ENCODE results near the gene MOGAT2. TPM values are rescaled to one million over a fixed set of nuclear protein-coding genes. Genes with fewer than 3 reads are reported as not detected.
"Not testable (repeated sequence)": the region's sequence is repeated elsewhere in the genome, so short reads cannot be mapped to it uniquely, and the experiment has no call there.

MOGAT2 gene
- total RNA-seq, 4 donors from 2014 or later = 3.5 to 12.4 (median 4.9) TPM

GRCh38 chr11:75743711-75744563, 26.3 kb downstream of the MOGAT2 start:
- Histone ChIP-seq H3K4me1 (peaks cover 10% of the 10 kb centered on the region), H3K36me3 (no peaks in the 10 kb centered on the region), H3K4me3 (no peak overlapping the region), H3K9me3 (no peaks in the 10 kb centered on the region), H3K27ac (no peak overlapping the region), H3K27me3 (no peaks in the 10 kb centered on the region)
- no peak for DNase-seq (ENCODE audit: low spot score in 2 of 2)
- TF ChIP-seq POLR2AphosphoS5 (IDR thresholded peaks at IDR 0.05) = no peak
- no peak for TF ChIP-seq POLR2A (IDR thresholded peaks at IDR 0.05)
- TF ChIP-seq EP300 (IDR thresholded peaks at IDR 0.05) = no peak
- TF ChIP-seq, protein P1, sequence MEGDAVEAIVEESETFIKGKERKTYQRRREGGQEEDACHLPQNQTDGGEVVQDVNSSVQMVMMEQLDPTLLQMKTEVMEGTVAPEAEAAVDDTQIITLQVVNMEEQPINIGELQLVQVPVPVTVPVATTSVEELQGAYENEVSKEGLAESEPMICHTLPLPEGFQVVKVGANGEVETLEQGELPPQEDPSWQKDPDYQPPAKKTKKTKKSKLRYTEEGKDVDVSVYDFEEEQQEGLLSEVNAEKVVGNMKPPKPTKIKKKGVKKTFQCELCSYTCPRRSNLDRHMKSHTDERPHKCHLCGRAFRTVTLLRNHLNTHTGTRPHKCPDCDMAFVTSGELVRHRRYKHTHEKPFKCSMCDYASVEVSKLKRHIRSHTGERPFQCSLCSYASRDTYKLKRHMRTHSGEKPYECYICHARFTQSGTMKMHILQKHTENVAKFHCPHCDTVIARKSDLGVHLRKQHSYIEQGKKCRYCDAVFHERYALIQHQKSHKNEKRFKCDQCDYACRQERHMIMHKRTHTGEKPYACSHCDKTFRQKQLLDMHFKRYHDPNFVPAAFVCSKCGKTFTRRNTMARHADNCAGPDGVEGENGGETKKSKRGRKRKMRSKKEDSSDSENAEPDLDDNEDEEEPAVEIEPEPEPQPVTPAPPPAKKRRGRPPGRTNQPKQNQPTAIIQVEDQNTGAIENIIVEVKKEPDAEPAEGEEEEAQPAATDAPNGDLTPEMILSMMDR (IDR thresholded peaks at IDR 0.05) = no peak
- 33% methylated on average over 3 of the region's 9 CpGs for WGBS

- Histone ChIP-seq H3K36me3 (no peaks in the 10 kb centered on the region), H3K27ac (no peak overlapping the region), H3K4me3 (no peak overlapping the region), H3K9me3 (no peaks in the 10 kb centered on the region), H3K27me3 (no peaks in the 10 kb centered on the region), H3K4me1 (peaks cover 10% of the 10 kb centered on the region)
- no peak for DNase-seq (ENCODE audit: low spot score in 2 of 2)
- WGBS = 81% methylated on average over 5 of the region's 5 CpGs
- TF ChIP-seq POLR2AphosphoS5 (IDR thresholded peaks at IDR 0.05) (no peak), EP300 (IDR thresholded peaks at IDR 0.05) (no peak), POLR2A (IDR thresholded peaks at IDR 0.05) (no peak)
- TF ChIP-seq, protein P1 (IDR thresholded peaks at IDR 0.05) = no peak
Observed at GRCh38 chr11:75745807-75746206, 28.2 kb downstream of the MOGAT2 start.

DNA sequence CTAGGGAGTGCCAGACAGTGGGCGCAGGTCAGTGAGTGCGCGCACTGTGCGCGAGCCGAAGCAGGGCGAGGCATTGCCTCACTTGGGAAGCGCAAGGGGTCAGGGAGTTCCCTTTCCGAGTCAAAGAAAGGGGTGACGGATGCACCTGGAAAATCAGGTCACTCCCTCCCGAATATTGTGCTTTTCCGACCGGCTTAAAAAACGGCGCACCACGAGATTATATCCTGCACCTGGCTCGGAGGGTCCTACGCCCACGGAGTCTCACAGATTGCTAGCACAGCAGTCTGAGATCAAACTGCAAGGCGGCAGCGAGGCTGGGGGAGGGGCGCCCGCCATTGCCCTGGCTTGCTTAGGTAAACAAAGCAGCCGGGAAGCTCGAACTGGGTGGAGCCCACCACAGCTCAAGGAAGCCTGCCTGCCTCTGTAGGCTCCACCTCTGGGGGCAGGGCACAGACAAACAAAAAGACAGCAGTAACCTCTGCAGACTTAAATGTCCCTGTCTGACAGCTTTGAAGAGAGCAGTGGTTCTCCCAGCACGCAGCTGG, 31.2 kb downstream of the MOGAT2 start:
- H3K9me3 ChIP-seq; H3K27me3 ChIP-seq; H3K4me1 ChIP-seq; H3K4me3 ChIP-seq; H3K36me3 ChIP-seq; DNase-seq (ENCODE audit: low spot score in 2 of 2); H3K27ac ChIP-seq: not testable (repeated sequence)
- 68% methylated on average over 20 of the region's 26 CpGs for WGBS

GRCh38 chr11:75754933-75755332, 37.3 kb downstream of the MOGAT2 start:
- H3K27me3 ChIP-seq; H3K36me3 ChIP-seq; H3K4me1 ChIP-seq; DNase-seq (ENCODE audit: low spot score in 2 of 2); H3K4me3 ChIP-seq; H3K9me3 ChIP-seq; H3K27ac ChIP-seq: not testable (repeated sequence)

DNA sequence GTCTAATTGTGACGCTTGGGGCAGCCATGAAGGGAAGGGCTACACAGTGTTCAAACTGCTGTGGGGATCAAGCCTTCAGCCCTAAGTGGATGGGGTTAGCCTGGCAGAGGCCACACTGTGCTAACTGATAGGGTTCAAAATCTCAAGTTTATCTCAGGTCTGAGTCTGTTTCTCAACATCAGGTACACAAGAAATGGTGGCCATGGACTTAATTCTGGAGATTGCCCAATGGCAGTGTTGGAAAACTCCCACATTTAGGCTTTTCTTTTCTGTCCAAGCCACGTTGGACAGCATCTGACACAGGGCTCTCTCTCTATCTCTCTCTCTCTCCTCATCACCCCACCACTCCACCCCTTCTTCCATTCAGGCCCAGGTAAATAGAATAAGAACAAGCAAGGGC, 40.0 kb downstream of the MOGAT2 start:
- WGBS = 78% methylated on average over 2 of the region's 2 CpGs
- H3K27ac ChIP-seq = no peak overlapping the region
- TF ChIP-seq POLR2AphosphoS5 (IDR thresholded peaks at IDR 0.05) (no peak), EP300 (IDR thresholded peaks at IDR 0.05) (no peak), POLR2A (IDR thresholded peaks at IDR 0.05) (no peak)
- TF ChIP-seq, protein P1 (IDR thresholded peaks at IDR 0.05) = no peak
- no peak for DNase-seq (ENCODE audit: low spot score in 2 of 2)
- H3K4me1 ChIP-seq = no peaks in the 10 kb centered on the region
- H3K27me3 ChIP-seq = no peaks in the 10 kb centered on the region
- no peaks in the 10 kb centered on the region for H3K9me3 ChIP-seq
- no peaks in the 10 kb centered on the region for H3K36me3 ChIP-seq
- no peak overlapping the region for H3K4me3 ChIP-seq

GRCh38 chr11:75759832-75760231, 42.2 kb downstream of the MOGAT2 start:
- Histone ChIP-seq H3K4me3 (no peak overlapping the region), H3K27ac (no peak overlapping the region), H3K36me3 (no peaks in the 10 kb centered on the region), H3K9me3 (no peaks in the 10 kb centered on the region), H3K27me3 (no peaks in the 10 kb centered on the region), H3K4me1 (no peaks in the 10 kb centered on the region)
- DNase-seq (ENCODE audit: low spot score in 2 of 2) = no peak
- 83% methylated on average over 4 of the region's 4 CpGs for whole genome bisulfite sequencing
- TF ChIP-seq, protein P1 (IDR thresholded peaks at IDR 0.05) = no peak
- TF ChIP-seq POLR2A (IDR thresholded peaks at IDR 0.05) (no peak), POLR2AphosphoS5 (IDR thresholded peaks at IDR 0.05) (no peak), EP300 (IDR thresholded peaks at IDR 0.05) (no peak)

Data from suprapubic skin (tissue), 4 donors.